Osteoblast (primary cell): ENCODE data around the gene PRKCE. TPM values are rescaled to one million over a fixed set of nuclear protein-coding genes. Genes with fewer than 3 reads are reported as not detected.
A peak's percentile ranks its signal among the peaks of the same experiment; 100 is the strongest.
"Not testable (repeated sequence)": the region's sequence is repeated elsewhere in the genome, so short reads cannot be mapped to it uniquely, and the experiment has no call there.

Experiments used
- DNase-seq: peaks from one replicate; pipeline ENCODE4 v3.0.0; 2011; ENCODE audit warnings: low spot score, mixed read lengths; ENCODE audit not compliant: insufficient read length; ENCODE audit errors: missing footprints
- H2AFZ ChIP-seq: 2 replicates; pipeline ENCODE4 v1.6.0; 2011; ENCODE audit warnings: mild to moderate bottlenecking, low read length
- H3K27ac ChIP-seq: 2 replicates; pipeline ENCODE4 v1.5.1; 2011; ENCODE audit warnings: mild to moderate bottlenecking, low read depth, low read length, moderate library complexity
- H3K27me3 ChIP-seq: 2 replicates; pipeline ENCODE4 v1.6.0; 2012; ENCODE audit warnings: mild to moderate bottlenecking, control low read depth, inconsistent platforms, low read length, moderate library complexity; ENCODE audit not compliant: insufficient read depth
- H3K36me3 ChIP-seq: 2 replicates; pipeline ENCODE4 v1.5.1; 2011; ENCODE audit warnings: mild to moderate bottlenecking, low read length, control low read depth, moderate library complexity; ENCODE audit not compliant: insufficient read depth
- H3K4me1 ChIP-seq: 2 replicates; pipeline ENCODE4 v1.5.1; 2011; ENCODE audit warnings: mild to moderate bottlenecking, low read length, control low read depth, moderate library complexity; ENCODE audit not compliant: insufficient read depth
- H3K4me2 ChIP-seq: 2 replicates; pipeline ENCODE4 v1.6.0; 2011; ENCODE audit warnings: mild to moderate bottlenecking, low read length; ENCODE audit not compliant: insufficient read depth
- H3K4me3 ChIP-seq: fragments of 200-600 bp; sonication (generic); 3 replicates; pipeline ENCODE4 v1.5.1; 2012; ENCODE audit warnings: mild to moderate bottlenecking, low read length, inconsistent platforms; ENCODE audit not compliant: insufficient read depth
- H3K79me2 ChIP-seq: 2 replicates; pipeline ENCODE4 v1.6.0; 2012; ENCODE audit warnings: mild to moderate bottlenecking, low read length, control low read depth, inconsistent platforms; ENCODE audit not compliant: insufficient read depth
- H3K9me3 ChIP-seq: 2 replicates; pipeline ENCODE4 v1.5.1; 2011; ENCODE audit warnings: low read depth, low read length, control low read depth
- H4K20me1 ChIP-seq: 2 replicates; pipeline ENCODE4 v1.6.0; 2012; ENCODE audit warnings: mild to moderate bottlenecking, low read length, control low read depth; ENCODE audit not compliant: insufficient read depth
- CTCF ChIP-seq: IDR thresholded peaks from 2 replicates; pipeline ENCODE4 v1.5.1; 2011; ENCODE audit warnings: mild to moderate bottlenecking, low read depth, low read length, moderate library complexity; ENCODE audit errors: extremely low read depth
- total RNA-seq: library from RNA; depleted of rRNA; stranded (reverse); fragments of >200 nt; gene quantifications from 2 replicates; pipeline ENCODE4 v1.2.3, GENCODE V29; 2012

Gene PRKCE
- total RNA-seq, 1 donor = 22.1 TPM

GRCh38 chr2:46213906-46214305 lies 562.4 kb downstream of the PRKCE start:
- Histone ChIP-seq H3K36me3 (no peaks in the 10 kb centered on the region), H2AFZ (no peak overlapping the region), H3K27ac (no peak overlapping the region), H3K4me1 (peaks cover 9% of the 10 kb centered on the region), H3K4me3 (no peak overlapping the region), H3K79me2 (no peaks in the 10 kb centered on the region), H3K27me3 (no peaks in the 10 kb centered on the region), H3K4me2 (no peak overlapping the region), H4K20me1 (no peaks in the 10 kb centered on the region), H3K9me3 (no peaks in the 10 kb centered on the region)
- DNase-seq = no peak
- no peak for TF ChIP-seq CTCF

GRCh38 chr2:46216213-46216612 lies 564.7 kb downstream of the PRKCE start:
- H3K27ac ChIP-seq = peak overlapping the region; percentile 65
- no peak for DNase-seq

GRCh38 chr2:46223514-46223913 lies 572.0 kb downstream of the PRKCE start:
- not testable (repeated sequence) for DNase-seq, H3K27me3 ChIP-seq, H3K4me2 ChIP-seq, H3K79me2 ChIP-seq, H4K20me1 ChIP-seq, H3K36me3 ChIP-seq, H2AFZ ChIP-seq, H3K4me3 ChIP-seq, H3K27ac ChIP-seq, H3K9me3 ChIP-seq
- H3K4me1 ChIP-seq = peaks cover 22% of the 10 kb centered on the region

More at GRCh38 chr2:46216213-46216612, 564.7 kb downstream of the PRKCE start:
- Histone ChIP-seq H3K79me2 (no peaks in the 10 kb centered on the region), H2AFZ (no peak overlapping the region), H4K20me1 (no peaks in the 10 kb centered on the region), H3K4me3 (no peak overlapping the region), H3K27me3 (no peaks in the 10 kb centered on the region), H3K36me3 (no peaks in the 10 kb centered on the region), H3K9me3 (no peaks in the 10 kb centered on the region), H3K4me2 (no peak overlapping the region), H3K4me1 (peaks cover 9% of the 10 kb centered on the region)
- no peak for TF ChIP-seq CTCF

GRCh38 chr2:46225150-46225625 lies 573.7 kb downstream of the PRKCE start:
- Histone ChIP-seq H3K4me1 (peaks cover 32% of the 10 kb centered on the region), H3K4me3 (no peak overlapping the region), H2AFZ (no peak overlapping the region), H3K36me3 (no peaks in the 10 kb centered on the region), H3K9me3 (no peaks in the 10 kb centered on the region), H3K4me2 (no peak overlapping the region), H4K20me1 (no peaks in the 10 kb centered on the region), H3K79me2 (no peaks in the 10 kb centered on the region), H3K27me3 (no peaks in the 10 kb centered on the region), H3K27ac (peak overlapping the region; percentile 82)
- DNase-seq = no peak
- TF ChIP-seq CTCF = no peak
